HG02610 (cell line): ENCODE results near the gene CFAP65.

Experiments
- ATAC-seq: cut with Tn5 transposase; IDR thresholded peaks from one replicate; pipeline ENCODE4 v1.9.1; 2021; ENCODE audit warnings: mild to moderate bottlenecking, moderate library complexity; ENCODE audit not compliant: unreplicated experiment

CFAP65 gene

GRCh38 chr2:218993345-218994315, 47.7 kb downstream of the CFAP65 start, which contains the start of gene CRYBA2:
CRYBA2 (minus strand) TSS chr2:218993422; CDS start chr2:218993176, 246 bp downstream.
- no peak for ATAC-seq

GRCh38 chr2:218992703-218993344, 48.5 kb downstream of the CFAP65 start:
- ATAC-seq = no peak

GRCh38 chr2:218992196-218992595, 49.1 kb downstream of the CFAP65 start:
- ATAC-seq = no peak

GRCh38 chr2:218991674-218992168, 49.6 kb downstream of the CFAP65 start:
- ATAC-seq = no peak

GRCh38 chr2:218990612-218991011, 50.7 kb downstream of the CFAP65 start:
- no peak for ATAC-seq

GRCh38 chr2:218990052-218990451, 51.3 kb downstream of the CFAP65 start:
- ATAC-seq = no peak

GRCh38 chr2:218988650-218989049, 52.7 kb downstream of the CFAP65 start:
- ATAC-seq = no peak

GRCh38 chr2:218988164-218988563, 53.2 kb downstream of the CFAP65 start:
- ATAC-seq = no peak

- no peak for ATAC-seq
Observed at GRCh38 chr2:218986148-218986761, 55.1 kb downstream of the CFAP65 start.

GRCh38 chr2:218985325-218986091, 55.8 kb downstream of the CFAP65 start:
- no peak for ATAC-seq

- no peak for ATAC-seq
Observed at GRCh38 chr2:218985021-218985324, 56.3 kb downstream of the CFAP65 start, which contains the start of gene FEV. FEV (minus strand) TSS chr2:218985184; CDS start chr2:218985075, 109 bp downstream.

GRCh38 chr2:218984239-218985020, 56.9 kb downstream of the CFAP65 start:
- no peak for ATAC-seq

- ATAC-seq = no peak
Observed at GRCh38 chr2:218983934-218984238, 57.4 kb downstream of the CFAP65 start.

GRCh38 chr2:218983263-218983933, 57.9 kb downstream of the CFAP65 start:
- ATAC-seq = no peak

GRCh38 chr2:218982586-218983262, 58.6 kb downstream of the CFAP65 start:
- ATAC-seq = no peak

GRCh38 chr2:218981881-218982585, 59.3 kb downstream of the CFAP65 start:
- ATAC-seq = no peak

- ATAC-seq = no peak
Observed at GRCh38 chr2:218981390-218981880, 59.9 kb downstream of the CFAP65 start.

GRCh38 chr2:218980735-218981389, 60.5 kb downstream of the CFAP65 start:
- ATAC-seq = no peak
